H4 (cell line): Measurements from ENCODE around the gene WDFY4. TPM values are rescaled to one million over a fixed set of nuclear protein-coding genes. Genes with fewer than 3 reads are reported as not detected.

Experiments
- DNase-seq: peaks from one replicate; pipeline ENCODE4 v3.0.0-alpha.2; 2015; ENCODE audit warnings: low spot score
- total RNA-seq: library from RNA; depleted of rRNA; stranded (reverse); fragments of >200 nt; shearing (Covaris generic); gene quantifications from 2 replicates; pipeline ENCODE4 v1.2.3, GENCODE V29; 2014

WDFY4 gene
- total RNA-seq, 1 experiment from 2014 or later = not detected

GRCh38 chr10:48981310-48981907 is 296.7 kb downstream of the WDFY4 start:
- no peak for DNase-seq

GRCh38 chr10:48982584-48982983 is 297.9 kb downstream of the WDFY4 start:
- DNase-seq = no peak

DNA sequence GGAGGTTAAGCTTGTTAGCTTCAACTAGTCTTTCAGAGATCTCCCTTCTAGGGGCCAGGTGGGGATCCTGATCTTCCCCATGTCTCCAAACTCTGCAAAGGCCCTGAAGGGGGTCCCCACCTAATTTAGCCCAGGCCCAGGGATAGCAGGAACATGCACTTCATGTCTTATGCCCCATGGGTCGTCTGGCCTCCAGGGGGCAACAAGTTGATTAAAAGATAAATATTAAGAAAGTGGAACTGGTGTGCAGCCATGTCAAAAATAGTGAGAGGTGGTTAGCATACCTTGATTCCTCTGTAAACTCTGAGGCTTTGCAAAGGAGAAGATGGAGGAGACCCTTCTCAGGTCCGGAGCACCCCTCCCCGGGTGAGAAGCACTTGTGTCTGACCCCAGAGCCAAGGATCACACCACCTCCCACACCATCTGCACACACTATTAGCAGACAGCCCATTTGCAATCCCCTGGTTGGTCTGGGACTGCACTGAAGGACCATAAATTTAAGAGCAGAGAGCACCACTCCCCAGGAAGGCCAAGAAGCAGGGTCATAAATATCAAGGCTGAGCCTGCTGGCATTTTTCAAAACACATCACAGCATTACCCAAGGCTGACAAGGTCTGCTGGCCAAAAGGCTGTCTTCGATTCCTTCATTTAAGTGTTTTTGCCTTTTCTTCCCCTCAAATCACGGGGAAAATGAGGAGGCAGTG is 299.1 kb downstream of the WDFY4 start:
- DNase-seq = no peak

GRCh38 chr10:48985621-48986158 is 301.0 kb downstream of the WDFY4 start:
- no peak for DNase-seq

- no peak for DNase-seq
Measured at GRCh38 chr10:48990226-48990625, 305.6 kb downstream of the WDFY4 start.

DNA sequence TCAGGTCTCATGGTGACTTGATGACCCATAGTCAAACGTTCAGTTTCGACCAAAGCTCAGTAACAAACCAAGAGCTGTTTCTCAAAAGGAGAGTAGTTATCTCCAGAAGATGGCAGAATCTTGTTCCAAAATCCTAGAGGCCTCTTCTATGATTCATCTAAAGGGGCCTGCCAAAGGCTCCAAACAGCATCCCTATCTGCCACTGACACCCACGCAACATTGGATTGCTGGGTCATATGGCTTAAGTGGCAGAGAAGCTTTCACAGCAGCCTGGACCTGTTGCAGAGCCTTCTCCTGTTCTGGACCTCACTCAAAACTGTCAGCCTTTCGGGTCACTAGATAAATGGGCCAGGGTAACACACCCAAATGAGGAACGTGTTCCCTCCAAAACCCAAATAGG is 309.0 kb downstream of the WDFY4 start:
- DNase-seq = no peak

GRCh38 chr10:48996329-48996728 is 311.7 kb downstream of the WDFY4 start:
- no peak for DNase-seq

DNA sequence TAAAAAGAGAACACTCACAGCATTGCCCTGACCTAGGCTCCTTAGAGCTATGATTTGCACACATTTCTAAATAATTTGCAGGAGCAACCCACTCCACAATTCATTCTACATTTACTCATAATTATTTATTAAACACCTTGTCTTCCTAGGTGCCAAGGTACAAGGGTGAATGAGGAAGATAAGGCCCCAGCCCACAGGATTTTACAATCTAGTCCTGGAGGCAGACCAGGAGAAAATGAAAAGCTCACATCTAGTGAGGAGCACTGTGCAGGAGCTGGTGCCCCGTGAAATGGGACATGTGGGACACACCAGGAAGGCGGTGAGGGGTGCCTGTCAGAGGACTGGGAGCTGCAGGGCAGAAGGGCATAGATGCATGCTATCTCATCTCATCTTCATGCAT is 314.7 kb downstream of the WDFY4 start:
- DNase-seq = no peak

DNA sequence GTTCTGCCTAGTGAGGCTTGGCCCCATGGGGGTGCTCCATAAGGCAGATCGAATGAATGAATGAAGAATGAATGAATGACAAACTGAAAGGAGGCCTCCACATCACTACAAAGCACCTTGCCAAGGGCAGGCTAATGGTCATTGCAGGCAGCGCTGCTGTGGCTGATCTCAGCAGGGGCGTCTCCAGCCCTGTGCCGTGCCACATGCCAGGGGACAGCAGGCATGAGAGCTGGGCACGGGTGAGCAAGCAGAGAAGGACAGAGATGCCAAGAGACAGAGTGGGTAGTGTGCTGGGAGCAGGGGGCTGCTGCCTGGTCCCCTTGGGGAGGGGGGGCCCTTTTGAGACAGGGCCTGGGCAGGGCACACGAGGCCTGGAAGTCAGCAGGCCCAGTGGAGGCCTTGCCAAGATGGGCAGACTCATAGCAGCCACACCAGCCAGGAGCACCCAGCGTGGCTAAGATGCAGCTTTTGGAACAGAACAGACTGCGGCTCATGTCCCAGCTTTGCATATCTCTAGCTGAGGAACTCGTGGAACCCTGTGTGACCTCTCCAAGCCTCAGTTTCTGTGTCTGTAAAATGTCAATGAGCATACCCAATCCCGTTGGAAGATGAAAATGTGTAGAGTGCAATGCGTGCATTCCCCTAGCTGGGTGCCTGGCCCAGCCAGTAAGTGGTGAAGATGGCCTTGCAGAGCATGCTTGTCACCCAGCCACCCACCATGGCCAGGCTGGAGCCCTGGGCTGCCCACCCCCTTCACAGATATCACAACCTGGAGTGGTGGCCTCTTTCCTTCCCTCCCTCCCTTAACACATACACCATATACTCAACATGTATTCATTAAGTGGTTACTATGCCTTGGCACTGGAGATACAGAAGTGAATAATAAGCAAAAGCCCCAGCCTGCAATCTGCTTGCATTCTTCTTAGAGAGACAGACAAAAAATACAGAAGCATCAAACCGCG is 316.0 kb downstream of the WDFY4 start:
- no peak for DNase-seq

- DNase-seq = no peak
Measured at GRCh38 chr10:49001402-49001801, 316.7 kb downstream of the WDFY4 start.

GRCh38 chr10:49001870-49002672 is 317.4 kb downstream of the WDFY4 start:
- no peak for DNase-seq

DNA sequence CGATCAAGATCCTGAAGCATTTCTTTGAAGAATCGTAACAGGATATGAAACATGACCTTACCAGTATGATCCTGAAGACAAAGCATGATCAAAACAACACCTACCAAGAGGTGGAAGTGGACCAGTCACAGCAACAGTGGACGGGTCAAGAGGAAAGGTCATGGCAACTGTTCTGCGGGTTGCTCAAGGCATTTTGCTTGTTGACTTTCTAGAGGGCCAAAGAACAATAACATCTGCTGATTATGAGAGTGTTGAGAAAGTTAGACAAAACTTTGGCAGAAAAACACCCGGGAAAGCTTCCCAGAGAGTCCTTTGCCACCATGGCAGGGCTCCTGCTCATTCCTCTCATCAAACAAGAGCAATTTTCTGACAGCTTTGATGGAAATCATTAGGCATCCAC is 320.6 kb downstream of the WDFY4 start:
- DNase-seq = no peak

DNA sequence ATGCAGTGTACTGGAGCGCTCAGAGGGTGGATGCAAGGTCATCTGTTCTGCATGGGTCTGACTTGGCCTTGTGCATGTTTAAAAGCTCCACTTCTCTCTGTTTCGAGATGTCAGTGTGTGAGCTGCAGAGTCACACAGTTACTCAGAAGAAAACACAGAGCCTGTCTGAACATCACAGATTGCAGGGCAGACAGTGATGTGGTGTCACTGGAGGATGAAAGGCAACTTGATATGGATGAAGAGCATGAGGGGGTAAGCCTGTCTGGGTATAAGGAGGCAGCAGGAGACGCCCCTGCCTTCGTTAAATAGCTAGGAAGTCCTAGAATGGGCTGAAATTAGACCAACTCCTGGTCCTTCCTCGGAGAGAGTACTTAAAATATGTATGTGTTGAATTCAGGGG is 322.5 kb downstream of the WDFY4 start:
- no peak for DNase-seq

GRCh38 chr10:49008091-49008490 is 323.4 kb downstream of the WDFY4 start:
- DNase-seq = no peak

GRCh38 chr10:49008505-49009198 is 324.0 kb downstream of the WDFY4 start:
- no peak for DNase-seq

DNA sequence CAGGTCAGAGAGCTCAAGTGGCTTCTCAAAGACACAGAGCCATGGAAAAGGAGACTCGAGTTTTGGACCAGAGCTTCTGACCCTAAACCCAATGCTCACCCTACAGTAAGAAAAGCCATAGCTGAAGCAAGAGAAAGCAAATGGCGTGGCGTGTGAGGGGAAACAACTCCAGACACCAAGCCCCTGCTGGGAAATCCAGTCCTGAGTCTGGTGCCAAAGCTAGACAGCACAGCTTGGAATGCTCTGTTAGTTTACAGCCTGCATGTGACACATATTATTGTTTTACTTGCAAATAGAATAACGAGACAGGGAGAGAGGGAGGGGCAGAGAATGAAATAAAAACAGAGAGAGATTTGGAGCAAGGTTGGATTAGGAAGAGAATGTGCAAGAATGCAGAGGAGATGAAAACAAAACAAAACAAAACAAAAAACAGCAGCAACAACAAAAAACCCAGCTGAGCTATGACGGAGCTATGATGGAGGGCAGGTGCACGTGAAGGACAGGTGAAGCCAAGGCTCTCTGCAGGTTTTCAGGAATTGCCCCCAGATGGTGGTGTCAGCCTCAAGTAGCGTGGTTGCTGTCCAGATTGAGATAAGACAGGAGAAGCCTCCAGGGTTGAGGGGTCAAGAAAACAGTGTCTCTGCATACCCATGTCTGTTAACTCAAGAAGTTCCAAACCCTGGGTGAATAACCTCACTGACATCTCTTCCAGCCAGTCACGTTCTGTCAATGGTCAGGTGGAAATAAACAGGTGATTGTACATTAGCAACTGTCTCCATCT is 324.7 kb downstream of the WDFY4 start:
- DNase-seq = no peak

- DNase-seq = no peak
Measured at GRCh38 chr10:49010295-49010694, 325.6 kb downstream of the WDFY4 start.

DNA sequence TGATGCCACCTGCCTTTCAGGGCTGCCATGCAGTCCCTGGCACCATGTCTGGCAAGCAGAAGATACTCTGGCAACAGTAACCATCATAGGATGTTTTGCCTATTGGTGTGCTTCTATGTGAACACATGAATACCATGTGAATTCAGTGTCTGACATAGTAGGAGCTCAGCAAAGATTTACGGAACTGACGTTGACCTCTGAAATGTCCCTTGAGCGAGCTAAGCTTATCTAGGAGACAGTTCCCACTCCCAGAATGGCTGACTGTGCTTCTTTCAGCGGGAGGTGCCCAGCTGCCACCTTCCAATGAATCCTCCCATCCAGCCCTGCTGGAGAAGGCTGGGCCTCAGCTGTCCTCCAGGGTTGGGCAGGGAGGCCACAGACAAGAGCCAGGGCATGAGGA is 326.2 kb downstream of the WDFY4 start:
- DNase-seq = no peak

- no peak for DNase-seq
Measured at GRCh38 chr10:49011756-49012155, 327.1 kb downstream of the WDFY4 start.

GRCh38 chr10:49012603-49013002 is 327.9 kb downstream of the WDFY4 start:
- no peak for DNase-seq
